ENCODE data around the gene ACAA2.
"Not testable (repeated sequence)": the region's sequence is repeated elsewhere in the genome, so short reads cannot be mapped to it uniquely, and the experiment has no call there.

Gene ACAA2

GRCh38 chr18:49788327-49788898, 24.9 kb downstream of the ACAA2 start:
- peak; percentile 21; the same call in 1 of the 2 replicates for TF ChIP-seq PKNOX1 (IDR thresholded peaks at IDR 0.05)
- TF ChIP-seq LEF1 (IDR thresholded peaks at IDR 0.05; ENCODE audit: borderline replicate concordance), result no peak
- DNase-seq (ENCODE audit: extremely low spot score), result no peak
- ChIA-PET CTCF (no interaction called here), POLR2A (interaction anchor here (1.0 kb wide), 1 partner anchor 24 kb away, joined by 3 read pairs; no protein-coding TSS in a partner anchor)

- POLR2A ChIA-PET, result no interaction called here
- TF ChIP-seq NFRKB (IDR thresholded peaks at IDR 0.05) (no peak), PKNOX1 (IDR thresholded peaks at IDR 0.05) (no peak), L3MBTL2 (conservative IDR thresholded peaks at IDR 0.05) (no peak), ARNT (IDR thresholded peaks at IDR 0.05) (no peak), ZNF384 (IDR thresholded peaks at IDR 0.05) (no peak), FOXA1 (IDR thresholded peaks at IDR 0.05) (no peak), SP1 (IDR thresholded peaks at IDR 0.05) (no peak), HDGF (IDR thresholded peaks at IDR 0.05; ENCODE audit: borderline replicate concordance) (no peak), TARDBP (IDR thresholded peaks at IDR 0.05) (no peak), BHLHE40 (IDR thresholded peaks at IDR 0.05; ENCODE audit: borderline replicate concordance) (no peak), CTBP1 (IDR thresholded peaks at IDR 0.05; ENCODE audit: borderline replicate concordance) (no peak), FOXK2 (IDR thresholded peaks at IDR 0.05) (no peak), SUZ12 (IDR thresholded peaks at IDR 0.05) (no peak), ELF4 (IDR thresholded peaks at IDR 0.05) (no peak), FOXM1 (IDR thresholded peaks at IDR 0.05; ENCODE audit: borderline replicate concordance) (no peak), LEF1 (IDR thresholded peaks at IDR 0.05; ENCODE audit: borderline replicate concordance) (no peak)
- DNase-seq (ENCODE audit: extremely low spot score), result no peak
- CTCF ChIA-PET, result no interaction called here
Measured at GRCh38 chr18:49786019-49786720, 27.2 kb downstream of the ACAA2 start.

- TF ChIP-seq PKNOX1 (IDR thresholded peaks at IDR 0.05) (no peak), FOXA1 (IDR thresholded peaks at IDR 0.05) (no peak), FOXM1 (IDR thresholded peaks at IDR 0.05; ENCODE audit: borderline replicate concordance) (no peak), ARNT (IDR thresholded peaks at IDR 0.05) (no peak), SUZ12 (IDR thresholded peaks at IDR 0.05) (no peak)
- ChIA-PET POLR2A (no interaction called here), CTCF (interaction anchor here (0.5 to 1.3 kb wide), 2 partner anchors 17 to 1062 kb away, joined by 3 to 4 read pairs; no protein-coding TSS in a partner anchor)
- no peak for DNase-seq (ENCODE audit: extremely low spot score)
Measured at GRCh38 chr18:49784427-49785185, 28.7 kb downstream of the ACAA2 start.

- DNase-seq (ENCODE audit: extremely low spot score); POLR2A ChIA-PET: not testable (repeated sequence)
- CTCF ChIA-PET, result interaction anchor here (1.3 kb wide), 1 partner anchor 16 kb away, joined by 4 read pairs; no protein-coding TSS in a partner anchor
Measured at GRCh38 chr18:49783631-49784030, 29.7 kb downstream of the ACAA2 start.

- TF ChIP-seq NFRKB (IDR thresholded peaks at IDR 0.05) (no peak), L3MBTL2 (conservative IDR thresholded peaks at IDR 0.05) (no peak), SP1 (IDR thresholded peaks at IDR 0.05) (no peak), LEF1 (IDR thresholded peaks at IDR 0.05; ENCODE audit: borderline replicate concordance) (no peak), SUZ12 (IDR thresholded peaks at IDR 0.05) (no peak), TARDBP (IDR thresholded peaks at IDR 0.05) (no peak), CTBP1 (IDR thresholded peaks at IDR 0.05; ENCODE audit: borderline replicate concordance) (no peak), FOXK2 (IDR thresholded peaks at IDR 0.05) (no peak), ZNF384 (IDR thresholded peaks at IDR 0.05) (no peak), ARNT (IDR thresholded peaks at IDR 0.05) (no peak), FOXM1 (IDR thresholded peaks at IDR 0.05; ENCODE audit: borderline replicate concordance) (no peak), BHLHE40 (IDR thresholded peaks at IDR 0.05; ENCODE audit: borderline replicate concordance) (no peak), FOXA1 (IDR thresholded peaks at IDR 0.05) (no peak), HDGF (IDR thresholded peaks at IDR 0.05; ENCODE audit: borderline replicate concordance) (no peak), ELF4 (IDR thresholded peaks at IDR 0.05) (no peak), PKNOX1 (IDR thresholded peaks at IDR 0.05) (no peak)
- POLR2A ChIA-PET, result no interaction called here
- no peak for DNase-seq (ENCODE audit: extremely low spot score)
- CTCF ChIA-PET, result no interaction called here
Measured at GRCh38 chr18:49778826-49779465, 34.4 kb downstream of the ACAA2 start.

Data from HEK293T (cell line).